Suprapubic skin (tissue), 4 donors: Measurements from ENCODE around the gene ART1. TPM values are rescaled to one million over a fixed set of nuclear protein-coding genes. Genes with fewer than 3 reads are reported as not detected.

Source experiments
- DNase-seq, 2 donors: peaks; one replicate each; pipeline ENCODE4 v3.0.0-alpha.2; 2019; ENCODE audit warnings: low spot score in 2 of 2
- H3K27ac ChIP-seq: fragments of 200-600 bp; sonication (generic); one replicate; pipeline ENCODE4 v1.5.1; 2019
- H3K27me3 ChIP-seq: fragments of 200-600 bp; sonication (generic); one replicate; pipeline ENCODE4 v1.5.1; 2019
- H3K36me3 ChIP-seq: fragments of 200-600 bp; sonication (generic); one replicate; pipeline ENCODE4 v1.5.1; 2019
- H3K4me1 ChIP-seq: fragments of 200-600 bp; sonication (generic); one replicate; pipeline ENCODE4 v1.5.1; 2019
- H3K4me3 ChIP-seq: fragments of 200-600 bp; sonication (generic); one replicate; pipeline ENCODE4 v1.5.1; 2019; ENCODE audit warnings: mild to moderate bottlenecking
- H3K9me3 ChIP-seq: fragments of 200-600 bp; sonication (generic); one replicate; pipeline ENCODE4 v1.5.1; 2019
- EP300 ChIP-seq: sonication (generic); formaldehyde crosslinking; IDR thresholded peaks from one replicate; pipeline ENCODE4 v1.6.1; 2017; ENCODE audit warnings: antibody characterized with exemption
- POLR2A ChIP-seq, 2 donors: fragments of 450-650 bp; IDR thresholded peaks; one replicate each; pipeline ENCODE4 v1.6.1; 2017; ENCODE audit warnings: antibody characterized with exemption in 2 of 2, mild to moderate bottlenecking in 2 of 2, moderate library complexity in 2 of 2
- POLR2AphosphoS5 ChIP-seq, 3 donors: sonication (generic); formaldehyde crosslinking; IDR thresholded peaks; one replicate each; pipeline ENCODE4 v1.6.1; 2017; ENCODE audit warnings: antibody characterized with exemption in 3 of 3
- WGBS: methylation state at CpG from one replicate; pipeline ENCODE4 v1.1.5; 2018; 5-methylcytosine and 5-hydroxymethylcytosine counted together
- total RNA-seq, 4 donors: library from RNA; depleted of rRNA; stranded (reverse); fragments of >200 nt; gene quantifications; one replicate each; pipeline ENCODE4 v1.1.0, GENCODE V29; 2016
- TF ChIP-seq, protein P1 (sequence below), 2 donors: fragments of 200-600 bp in 1 of 2; fragments of 450-650 bp in 1 of 2; sonication (generic) in 1 of 2; IDR thresholded peaks; one replicate each; pipeline ENCODE4 v1.5.1; 2016 to 2019; ENCODE audit warnings: antibody characterized with exemption in 2 of 2, mild to moderate bottlenecking in 1 of 2, moderate library complexity in 1 of 2

ART1 gene
- total RNA-seq, 4 donors from 2014 or later = not detected

DNA sequence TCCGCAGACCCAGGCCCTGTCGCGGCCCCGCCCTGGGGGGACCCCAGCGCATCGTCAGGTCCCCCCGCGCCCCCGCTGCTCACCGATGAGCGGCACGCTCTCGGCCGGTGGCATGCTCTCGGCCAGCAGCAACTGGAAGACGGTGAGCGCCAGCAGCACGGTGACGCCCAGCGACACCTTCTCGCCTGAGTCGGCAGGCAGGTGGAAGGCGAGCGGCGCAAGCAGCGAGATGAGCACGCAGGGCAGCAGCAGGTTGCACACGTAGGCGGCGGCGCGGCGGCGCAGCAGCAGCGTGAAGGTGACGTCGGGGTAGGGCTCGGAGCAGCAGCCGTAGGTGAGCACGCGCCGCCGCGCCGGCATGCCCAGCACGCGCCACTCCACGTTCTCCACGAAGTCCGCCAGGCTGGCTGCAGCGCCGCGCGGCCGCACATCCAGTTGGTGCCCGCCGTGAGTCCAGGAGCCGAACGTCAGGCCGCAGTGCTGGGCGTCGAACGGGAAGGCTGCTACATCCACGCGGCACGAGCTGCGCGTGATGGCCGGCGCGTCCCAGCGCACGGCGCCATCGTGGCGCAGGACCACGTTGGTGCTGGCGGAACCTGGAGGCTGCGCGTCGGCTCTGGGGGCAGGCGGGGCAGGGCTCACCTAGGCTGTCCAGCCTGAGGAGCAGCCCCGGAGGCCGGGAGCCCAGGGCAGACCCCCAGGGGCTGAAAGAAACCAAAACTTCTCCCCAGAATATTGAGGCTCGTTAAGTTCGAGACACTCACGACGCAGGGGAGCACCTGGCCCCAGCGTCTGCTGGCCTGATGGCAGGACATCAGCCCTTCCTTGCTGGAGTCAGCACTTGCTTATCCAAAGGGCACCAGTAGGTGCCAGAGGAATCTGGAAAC is 22.5 kb downstream of the ART1 start:
- 100% methylated on average over 4 of the region's 89 CpGs for WGBS
- Histone ChIP-seq H3K27ac (no peak overlapping the region), H3K27me3 (no peaks in the 10 kb centered on the region), H3K9me3 (no peaks in the 10 kb centered on the region), H3K4me1 (no peaks in the 10 kb centered on the region), H3K36me3 (peaks cover 76% of the 10 kb centered on the region), H3K4me3 (no peak overlapping the region)
- TF ChIP-seq POLR2A (IDR thresholded peaks at IDR 0.05) (no peak), EP300 (no peak), POLR2AphosphoS5 (IDR thresholded peaks at IDR 0.05) (no peak)
- TF ChIP-seq, protein P1, sequence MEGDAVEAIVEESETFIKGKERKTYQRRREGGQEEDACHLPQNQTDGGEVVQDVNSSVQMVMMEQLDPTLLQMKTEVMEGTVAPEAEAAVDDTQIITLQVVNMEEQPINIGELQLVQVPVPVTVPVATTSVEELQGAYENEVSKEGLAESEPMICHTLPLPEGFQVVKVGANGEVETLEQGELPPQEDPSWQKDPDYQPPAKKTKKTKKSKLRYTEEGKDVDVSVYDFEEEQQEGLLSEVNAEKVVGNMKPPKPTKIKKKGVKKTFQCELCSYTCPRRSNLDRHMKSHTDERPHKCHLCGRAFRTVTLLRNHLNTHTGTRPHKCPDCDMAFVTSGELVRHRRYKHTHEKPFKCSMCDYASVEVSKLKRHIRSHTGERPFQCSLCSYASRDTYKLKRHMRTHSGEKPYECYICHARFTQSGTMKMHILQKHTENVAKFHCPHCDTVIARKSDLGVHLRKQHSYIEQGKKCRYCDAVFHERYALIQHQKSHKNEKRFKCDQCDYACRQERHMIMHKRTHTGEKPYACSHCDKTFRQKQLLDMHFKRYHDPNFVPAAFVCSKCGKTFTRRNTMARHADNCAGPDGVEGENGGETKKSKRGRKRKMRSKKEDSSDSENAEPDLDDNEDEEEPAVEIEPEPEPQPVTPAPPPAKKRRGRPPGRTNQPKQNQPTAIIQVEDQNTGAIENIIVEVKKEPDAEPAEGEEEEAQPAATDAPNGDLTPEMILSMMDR (IDR thresholded peaks at IDR 0.05) = no peak
- peak in 1 of 2 donors; percentile 62 for DNase-seq

- no peaks in the 10 kb centered on the region for H3K4me1 ChIP-seq
- 100% methylated on average over 6 of the region's 7 CpGs for WGBS
- TF ChIP-seq EP300 (no peak), POLR2A (IDR thresholded peaks at IDR 0.05) (no peak), POLR2AphosphoS5 (IDR thresholded peaks at IDR 0.05) (no peak)
- TF ChIP-seq, protein P1 (IDR thresholded peaks at IDR 0.05) = no peak
- no peaks in the 10 kb centered on the region for H3K9me3 ChIP-seq
- H3K27me3 ChIP-seq = no peaks in the 10 kb centered on the region
- H3K4me3 ChIP-seq = no peak overlapping the region
- DNase-seq = peak in 1 of 2 donors; percentile 58
- peaks cover 93% of the 10 kb centered on the region for H3K36me3 ChIP-seq
- no peak overlapping the region for H3K27ac ChIP-seq
These were observed 24.2 kb downstream of the ART1 start for GRCh38 chr11:3669128-3669527.

- peaks cover 93% of the 10 kb centered on the region for H3K36me3 ChIP-seq
- WGBS = 90% methylated on average over 3 of the region's 5 CpGs
These were observed 24.8 kb downstream of the ART1 start for GRCh38 chr11:3669742-3670183.

GRCh38 chr11:3671334-3672254 is 26.7 kb downstream of the ART1 start, which contains the start of gene CHRNA10:
CHRNA10 (minus strand) TSS chr11:3671384; CDS start chr11:3671312, 72 bp downstream.
- Histone ChIP-seq H3K4me3 (no peak within 1 kb of the TSS), H3K9me3 (no peaks in the 10 kb centered on the region), H3K36me3 (peaks cover 99% of the 10 kb centered on the region), H3K27ac (no peak within 1 kb of the TSS), H3K4me1 (no peaks in the 10 kb centered on the region), H3K27me3 (no peaks in the 10 kb centered on the region)
- no peak for TF ChIP-seq EP300
- TF ChIP-seq, protein P1 (IDR thresholded peaks at IDR 0.05) = no peak
- no peak for TF ChIP-seq POLR2AphosphoS5 (IDR thresholded peaks at IDR 0.05)
- no peak for TF ChIP-seq POLR2A (IDR thresholded peaks at IDR 0.05)
- DNase-seq = peak in 1 of 2 donors; percentile 44
- 76% methylated on average over 9 of the region's 9 CpGs for WGBS

More at GRCh38 chr11:3669742-3670183, 24.8 kb downstream of the ART1 start:
- no peak overlapping the region for H3K4me3 ChIP-seq
- no peak overlapping the region for H3K27ac ChIP-seq
- TF ChIP-seq, protein P1 (IDR thresholded peaks at IDR 0.05) = no peak
- TF ChIP-seq POLR2A (IDR thresholded peaks at IDR 0.05) (no peak), EP300 (no peak), POLR2AphosphoS5 (IDR thresholded peaks at IDR 0.05) (no peak)
- no peaks in the 10 kb centered on the region for H3K27me3 ChIP-seq
- no peak for DNase-seq
- no peaks in the 10 kb centered on the region for H3K9me3 ChIP-seq
- no peaks in the 10 kb centered on the region for H3K4me1 ChIP-seq
